A673 (cell line): Measurements from ENCODE around the gene CPNE9. TPM values are rescaled to one million over a fixed set of nuclear protein-coding genes. Genes with fewer than 3 reads are reported as not detected.
A peak's percentile ranks its signal among the peaks of the same experiment; 100 is the strongest.

Experiments used
- BruUV-seq: library from RNA; stranded (reverse); fragments of 400-500 nt; replicated peaks from 2 replicates; lab custom pipeline; 2021; lab: Mats Ljungman, UMichigan
- CTCF ChIA-PET: fragments of 300-600 bp; sonication (Branson Sonifier 250); formaldehyde crosslinking; loops from one replicate; lab custom pipeline; 2022; ENCODE audit warnings: antibody characterized with exemption; lab: Charles Lee
- POLR2A ChIA-PET: fragments of 300-600 bp; sonication (Branson Sonifier 250); formaldehyde crosslinking; loops from one replicate; lab custom pipeline; 2022; ENCODE audit warnings: antibody characterized with exemption; ENCODE audit not compliant: low non-redundant PET; lab: Charles Lee
- DNase-seq: peaks from one replicate; pipeline ENCODE4 v3.0.0-alpha.2; 2015; ENCODE audit warnings: low spot score
- H3K27ac ChIP-seq: fragments of 200-600 bp; sonication (generic); 2 replicates; pipeline ENCODE4 v1.5.1; 2016; ENCODE audit warnings: mixed run types, low read depth, mild to moderate bottlenecking, mixed read lengths, antibody characterized with exemption, low read length; ENCODE audit not compliant: poor library complexity, severe bottlenecking
- H3K27me3 ChIP-seq: fragments of 200-600 bp; sonication (generic); replicated peaks from 2 replicates; pipeline ENCODE4 v1.6.1; 2017; ENCODE audit warnings: mixed run types, low read depth, mild to moderate bottlenecking, mixed read lengths, antibody characterized with exemption, low read length; ENCODE audit not compliant: insufficient read depth, poor library complexity
- H3K36me3 ChIP-seq: fragments of 200-600 bp; sonication (generic); 2 replicates; pipeline ENCODE4 v1.6.1; 2016; ENCODE audit warnings: mixed run types, mild to moderate bottlenecking, mixed read lengths, antibody characterized with exemption, low read length; ENCODE audit not compliant: insufficient read depth, poor library complexity, severe bottlenecking
- H3K4me1 ChIP-seq: fragments of 200-600 bp; sonication (generic); 2 replicates; pipeline ENCODE4 v1.6.1; 2017; ENCODE audit warnings: mixed run types, mild to moderate bottlenecking, mixed read lengths, antibody characterized with exemption, low read length; ENCODE audit not compliant: insufficient read depth, poor library complexity, severe bottlenecking
- H3K4me3 ChIP-seq: fragments of 200-600 bp; sonication (generic); 2 replicates; pipeline ENCODE4 v1.5.1; 2016; ENCODE audit warnings: low read depth, mixed run types, mild to moderate bottlenecking, mixed read lengths, low read length; ENCODE audit not compliant: poor library complexity, severe bottlenecking
- H3K9me3 ChIP-seq: fragments of 200-600 bp; sonication (generic); 2 replicates; pipeline ENCODE4 v1.6.1; 2016; ENCODE audit warnings: mixed run types, low read depth, mild to moderate bottlenecking, mixed read lengths, antibody characterized with exemption, low read length; ENCODE audit not compliant: poor library complexity, severe bottlenecking
- CTCF ChIP-seq: fragments of 300-800, 200-600 bp; sonication (generic); conservative IDR thresholded peaks from 2 replicates; pipeline ENCODE4 v1.5.1; 2017; ENCODE audit warnings: low read depth, mild to moderate bottlenecking, antibody characterized with exemption, low read length, moderate library complexity, mixed read lengths
- EZH2 ChIP-seq: fragments of 200-600 bp; sonication (generic); IDR thresholded peaks from 2 replicates; pipeline ENCODE4 v1.6.1; 2017; ENCODE audit warnings: borderline replicate concordance, low read depth, mild to moderate bottlenecking, mixed read lengths, antibody characterized with exemption, low read length; ENCODE audit not compliant: poor library complexity, severe bottlenecking
- intact Hi-C: fragments of 100-400 bp; cut with micrococcal nuclease; formaldehyde crosslinking; loops from one replicate; pipeline ENCODE4 v1.10.0; 2022; ENCODE audit not compliant: unreplicated experiment
- total RNA-seq: library from RNA; stranded (reverse); gene quantifications from 2 replicates; pipeline ENCODE4 v1.2.3, GENCODE V29; 2021

The CPNE9 gene
- total RNA-seq, 1 experiment from 2014 or later, result not detected

DNA sequence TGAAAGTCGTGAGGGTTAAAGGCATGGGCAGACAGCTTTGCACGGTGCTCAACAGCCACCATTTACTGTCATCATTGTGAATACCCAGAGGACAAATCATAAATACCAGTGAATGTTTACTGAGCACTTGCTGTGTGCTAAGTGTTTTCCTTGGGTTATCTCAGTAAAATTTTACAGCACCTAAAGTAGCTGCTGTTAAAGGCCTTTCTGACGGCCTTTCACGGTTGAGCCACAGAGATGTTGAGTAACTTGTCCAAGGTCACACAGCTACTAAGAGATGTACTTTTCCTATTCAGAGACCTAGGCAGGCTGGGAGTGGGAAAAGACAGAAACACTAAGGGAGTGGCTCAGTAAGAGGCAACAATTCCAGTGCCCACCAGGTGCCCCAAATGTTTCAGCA lies 393 bp upstream of the CPNE9 start:
- H3K27ac ChIP-seq, result no peak overlapping the region
- ChIA-PET POLR2A (no interaction called here), CTCF (no interaction called here)
- H3K9me3 ChIP-seq, result no peaks in the 10 kb centered on the region
- no peak for TF ChIP-seq CTCF
- TF ChIP-seq EZH2, result no peak
- intact Hi-C loops, result no loop called here
- no peak for DNase-seq
- BruUV-seq, result no TSS peak
- peaks cover 11% of the 10 kb centered on the region for H3K4me1 ChIP-seq
- H3K36me3 ChIP-seq, result no peaks in the 10 kb centered on the region
- H3K27me3 ChIP-seq, result peaks cover 9% of the 10 kb centered on the region
- H3K4me3 ChIP-seq, result no peak overlapping the region

- Histone ChIP-seq H3K36me3 (no peaks in the 10 kb centered on the region), H3K27me3 (peaks cover 9% of the 10 kb centered on the region), H3K4me1 (peaks cover 11% of the 10 kb centered on the region), H3K27ac (no peak overlapping the region), H3K4me3 (peak overlapping the region; percentile 38), H3K9me3 (no peaks in the 10 kb centered on the region)
- POLR2A ChIA-PET, result no interaction called here
- intact Hi-C loops, result no loop called here
- TF ChIP-seq EZH2, result peak; percentile 42
- TF ChIP-seq CTCF, result no peak
- CTCF ChIA-PET, result no interaction called here
- BruUV-seq, result no TSS peak
- DNase-seq, result peak; percentile 37
Observed at GRCh38 chr3:9704347-9705322, 1.0 kb downstream of the CPNE9 start.

DNA sequence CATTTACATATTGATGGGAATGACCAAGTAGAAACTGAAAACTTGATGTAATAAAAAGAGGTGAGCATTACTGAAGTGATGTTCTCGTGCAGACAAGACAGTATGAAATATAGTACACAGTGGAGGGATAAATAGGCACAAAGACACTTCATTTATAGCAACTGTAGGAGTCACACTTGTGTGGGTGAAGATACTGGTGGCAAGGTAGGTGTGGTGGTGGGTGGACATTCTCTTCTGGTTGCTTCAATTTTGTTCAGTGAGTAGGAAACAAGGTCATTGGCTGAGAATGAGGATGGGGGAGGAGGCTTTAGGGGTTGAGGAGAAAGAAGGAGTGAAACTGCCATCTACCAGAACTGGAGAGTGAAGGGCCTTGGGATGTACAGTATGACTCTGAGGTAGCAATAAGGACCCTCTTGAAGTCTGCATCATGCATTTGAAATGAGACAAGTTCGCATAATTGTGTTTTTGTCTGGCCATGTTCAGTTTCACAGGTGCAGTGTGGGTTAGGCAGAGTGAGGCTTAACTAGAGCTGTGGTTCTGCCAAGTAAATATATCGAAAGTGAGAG lies 6.6 kb downstream of the CPNE9 start:
- ChIA-PET POLR2A (interaction anchor here (0.7 kb wide), 1 partner anchor 194 kb away, joined by 3 read pairs; no protein-coding TSS in a partner anchor), CTCF (no interaction called here)
- intact Hi-C loops, result no loop called here
- Histone ChIP-seq H3K27me3 (peaks cover 13% of the 10 kb centered on the region), H3K4me3 (no peak overlapping the region), H3K9me3 (no peaks in the 10 kb centered on the region), H3K4me1 (no peaks in the 10 kb centered on the region), H3K27ac (no peak overlapping the region), H3K36me3 (no peaks in the 10 kb centered on the region)
- TF ChIP-seq CTCF, result no peak
- TF ChIP-seq EZH2, result no peak
- BruUV-seq, result no TSS peak
- no peak for DNase-seq
